OCI-LY3 (cell line): ENCODE results near the gene KIAA1328.

Experiments used
- H2AFZ ChIP-seq: fragments of 200-600, 300-600 bp; shearing (Covaris generic); 2 replicates; pipeline ENCODE4 v1.6.0; 2014; ENCODE audit warnings: antibody characterized with exemption, low read depth, low read length
- H3K27ac ChIP-seq: fragments of 200-600, 300-600 bp; sonication (generic); 2 replicates; pipeline ENCODE4 v1.5.1; 2014; ENCODE audit warnings: mild to moderate bottlenecking, low read length, moderate library complexity, mixed read lengths
- H3K27me3 ChIP-seq: fragments of 200-600, 300-600 bp; sonication (generic); 2 replicates; pipeline ENCODE4 v1.6.1; 2014; ENCODE audit warnings: low read depth, low read length, mixed read lengths
- H3K36me3 ChIP-seq: fragments of 200-600, 300-600 bp; sonication (generic); replicated peaks from 2 replicates; pipeline ENCODE3; 2014; ENCODE audit warnings: low read depth, low read length, mixed read lengths
- H3K4me1 ChIP-seq: fragments of 300-600, 200-600 bp; sonication (generic); 2 replicates; pipeline ENCODE4 v1.6.1; 2014; ENCODE audit warnings: low read length, mixed read lengths
- H3K4me2 ChIP-seq: fragments of 200-600, 300-600 bp; sonication (generic); 2 replicates; pipeline ENCODE4 v1.6.1; 2014; ENCODE audit warnings: low read length, mixed read lengths
- H3K4me3 ChIP-seq: fragments of 300-600, 200-600 bp; sonication (generic); 2 replicates; pipeline ENCODE4 v1.5.1; 2014; ENCODE audit warnings: antibody characterized with exemption, mild to moderate bottlenecking, low read length, moderate library complexity
- H3K79me2 ChIP-seq: fragments of 300-600, 200-600 bp; shearing (Covaris generic); 2 replicates; pipeline ENCODE4 v1.6.1; 2014; ENCODE audit warnings: mild to moderate bottlenecking, low read length, mixed read lengths
- H3K9ac ChIP-seq: fragments of 300-600, 200-600 bp; shearing (Covaris generic); 2 replicates; pipeline ENCODE4 v1.6.0; 2014; ENCODE audit warnings: mild to moderate bottlenecking, low read length, moderate library complexity
- H3K9me3 ChIP-seq: fragments of 200-600, 300-600 bp; shearing (Covaris generic); 2 replicates; pipeline ENCODE4 v1.6.1; 2014; ENCODE audit warnings: low read length, mixed read lengths; ENCODE audit not compliant: insufficient read depth
- H4K20me1 ChIP-seq: fragments of 200-600, 300-600 bp; sonication (generic); 2 replicates; pipeline ENCODE4 v1.6.1; 2016; ENCODE audit warnings: low read length, mixed read lengths; ENCODE audit not compliant: insufficient read depth
- EZH2phosphoT487 ChIP-seq: fragments of 200-600 bp; shearing (Covaris generic); IDR thresholded peaks from 2 replicates; pipeline ENCODE4 v1.6.1; 2018; ENCODE audit warnings: antibody characterized with exemption, mixed run types, low read depth
- TF ChIP-seq, protein P1 (sequence below): fragments of 200-600, 300-600 bp; sonication (generic); IDR thresholded peaks from 2 replicates; pipeline ENCODE4 v1.5.1; 2014; ENCODE audit warnings: antibody characterized with exemption, low read length, low read depth

KIAA1328 gene

DNA sequence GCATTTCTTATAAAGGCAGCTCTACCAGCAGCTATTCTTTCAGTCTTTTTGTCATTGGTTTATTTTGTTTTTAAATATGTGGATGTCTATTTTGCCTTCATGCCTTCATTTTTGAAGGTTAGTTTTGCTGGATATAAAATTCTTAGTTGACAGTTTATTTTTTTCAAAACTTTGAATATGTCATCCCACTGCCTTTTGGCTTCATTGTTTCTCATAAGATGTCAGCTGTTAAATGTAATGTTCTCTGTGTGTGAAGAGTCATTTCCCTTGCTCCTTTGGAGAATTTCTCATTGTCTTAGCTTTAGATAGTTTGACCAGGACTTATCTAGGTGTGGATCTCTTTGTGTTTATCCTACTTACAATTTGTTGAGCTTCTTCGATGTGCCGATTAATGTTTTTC, 213.5 kb downstream of the KIAA1328 start:
- no peaks in the 10 kb centered on the region for H3K27me3 ChIP-seq
- peaks cover 5% of the 10 kb centered on the region for H3K36me3 ChIP-seq
- no peaks in the 10 kb centered on the region for H3K4me1 ChIP-seq
- peaks cover 12% of the 10 kb centered on the region; the same call in 1 of the 2 replicates for H3K9me3 ChIP-seq
- H3K4me3 ChIP-seq = no peak overlapping the region
- H3K4me2 ChIP-seq = no peak overlapping the region
- TF ChIP-seq, protein P1, sequence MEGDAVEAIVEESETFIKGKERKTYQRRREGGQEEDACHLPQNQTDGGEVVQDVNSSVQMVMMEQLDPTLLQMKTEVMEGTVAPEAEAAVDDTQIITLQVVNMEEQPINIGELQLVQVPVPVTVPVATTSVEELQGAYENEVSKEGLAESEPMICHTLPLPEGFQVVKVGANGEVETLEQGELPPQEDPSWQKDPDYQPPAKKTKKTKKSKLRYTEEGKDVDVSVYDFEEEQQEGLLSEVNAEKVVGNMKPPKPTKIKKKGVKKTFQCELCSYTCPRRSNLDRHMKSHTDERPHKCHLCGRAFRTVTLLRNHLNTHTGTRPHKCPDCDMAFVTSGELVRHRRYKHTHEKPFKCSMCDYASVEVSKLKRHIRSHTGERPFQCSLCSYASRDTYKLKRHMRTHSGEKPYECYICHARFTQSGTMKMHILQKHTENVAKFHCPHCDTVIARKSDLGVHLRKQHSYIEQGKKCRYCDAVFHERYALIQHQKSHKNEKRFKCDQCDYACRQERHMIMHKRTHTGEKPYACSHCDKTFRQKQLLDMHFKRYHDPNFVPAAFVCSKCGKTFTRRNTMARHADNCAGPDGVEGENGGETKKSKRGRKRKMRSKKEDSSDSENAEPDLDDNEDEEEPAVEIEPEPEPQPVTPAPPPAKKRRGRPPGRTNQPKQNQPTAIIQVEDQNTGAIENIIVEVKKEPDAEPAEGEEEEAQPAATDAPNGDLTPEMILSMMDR = no peak
- TF ChIP-seq EZH2phosphoT487 = no peak
- H3K79me2 ChIP-seq = no peaks in the 10 kb centered on the region
- no peak overlapping the region for H3K9ac ChIP-seq
- no peak overlapping the region for H3K27ac ChIP-seq
- H4K20me1 ChIP-seq = no peaks in the 10 kb centered on the region
- H2AFZ ChIP-seq = no peak overlapping the region

- Histone ChIP-seq H2AFZ (no peak overlapping the region), H3K27ac (no peak overlapping the region), H3K27me3 (no peaks in the 10 kb centered on the region), H3K36me3 (no peaks in the 10 kb centered on the region), H3K4me1 (no peaks in the 10 kb centered on the region), H3K9me3 (no peaks in the 10 kb centered on the region), H4K20me1 (no peaks in the 10 kb centered on the region), H3K79me2 (no peaks in the 10 kb centered on the region), H3K4me2 (no peak overlapping the region), H3K4me3 (no peak overlapping the region), H3K9ac (no peak overlapping the region)
- TF ChIP-seq EZH2phosphoT487 = no peak
- TF ChIP-seq, protein P1 = no peak
These were observed 226.3 kb downstream of the KIAA1328 start for GRCh38 chr18:37055137-37055802.

- Histone ChIP-seq H2AFZ (no peak overlapping the region), H3K9ac (no peak overlapping the region), H3K36me3 (no peaks in the 10 kb centered on the region), H3K27me3 (no peaks in the 10 kb centered on the region), H3K27ac (no peak overlapping the region), H3K4me2 (no peak overlapping the region), H3K4me1 (no peaks in the 10 kb centered on the region), H4K20me1 (no peaks in the 10 kb centered on the region), H3K9me3 (no peaks in the 10 kb centered on the region), H3K79me2 (no peaks in the 10 kb centered on the region), H3K4me3 (no peak overlapping the region)
- no peak for TF ChIP-seq EZH2phosphoT487
- TF ChIP-seq, protein P1 = no peak
These were observed 235.3 kb downstream of the KIAA1328 start for GRCh38 chr18:37064187-37064586.

GRCh38 chr18:37065254-37065653, 236.3 kb downstream of the KIAA1328 start:
- Histone ChIP-seq H3K36me3 (no peaks in the 10 kb centered on the region), H3K9ac (no peak overlapping the region), H3K9me3 (no peaks in the 10 kb centered on the region), H3K27ac (no peak overlapping the region), H3K4me2 (no peak overlapping the region), H3K79me2 (no peaks in the 10 kb centered on the region), H3K4me3 (no peak overlapping the region), H3K4me1 (no peaks in the 10 kb centered on the region), H4K20me1 (no peaks in the 10 kb centered on the region), H3K27me3 (no peaks in the 10 kb centered on the region), H2AFZ (no peak overlapping the region)
- TF ChIP-seq, protein P1 = no peak
- TF ChIP-seq EZH2phosphoT487 = no peak
